ENCODE measurements around the gene SESTD1.
"Not testable (repeated sequence)": the region's sequence is repeated elsewhere in the genome, so short reads cannot be mapped to it uniquely, and the experiment has no call there.

The SESTD1 gene

GRCh38 chr2:179265082-179265510 lies 464 bp upstream of the SESTD1 start:
- no peak for DNase-seq

GRCh38 chr2:179263446-179264367 lies 925 bp downstream of the SESTD1 start:
- DNase-seq, result peak; percentile 16 to 24

GRCh38 chr2:179263015-179263414 lies 1.6 kb downstream of the SESTD1 start:
- no peak for DNase-seq

GRCh38 chr2:179262077-179262660 lies 2.5 kb downstream of the SESTD1 start:
- DNase-seq, result no peak

GRCh38 chr2:179261151-179261825 lies 3.3 kb downstream of the SESTD1 start:
- DNase-seq, result no peak

GRCh38 chr2:179260224-179260623 lies 4.4 kb downstream of the SESTD1 start:
- no peak for DNase-seq

GRCh38 chr2:179255129-179255528 lies 9.5 kb downstream of the SESTD1 start:
- DNase-seq, result no peak

- no peak for DNase-seq
These were observed 11.4 kb downstream of the SESTD1 start for GRCh38 chr2:179253226-179253625.

GRCh38 chr2:179252423-179252822 lies 12.2 kb downstream of the SESTD1 start:
- no peak for DNase-seq

GRCh38 chr2:179251870-179252269 lies 12.8 kb downstream of the SESTD1 start:
- no peak for DNase-seq

- DNase-seq, result no peak
These were observed 13.7 kb downstream of the SESTD1 start for GRCh38 chr2:179250848-179251504.

- peak in 1 of 2 donors; percentile 11 for DNase-seq
These were observed 14.5 kb downstream of the SESTD1 start for GRCh38 chr2:179250095-179250494.

- DNase-seq, result no peak
These were observed 16.6 kb downstream of the SESTD1 start for GRCh38 chr2:179248024-179248348.

- DNase-seq, result no peak
These were observed 17.2 kb downstream of the SESTD1 start for GRCh38 chr2:179247318-179248023.

GRCh38 chr2:179245843-179246242 lies 18.8 kb downstream of the SESTD1 start:
- DNase-seq, result not testable (repeated sequence)

- DNase-seq, result no peak
These were observed 21.6 kb downstream of the SESTD1 start for GRCh38 chr2:179243046-179243445.

GRCh38 chr2:179240481-179241451 lies 23.9 kb downstream of the SESTD1 start:
- no peak for DNase-seq

GRCh38 chr2:179239838-179240237 lies 24.8 kb downstream of the SESTD1 start:
- DNase-seq, result no peak

- peak in 1 of 2 donors; percentile 44 for DNase-seq
These were observed 25.4 kb downstream of the SESTD1 start for GRCh38 chr2:179239195-179239594.

GRCh38 chr2:179238027-179238426 lies 26.6 kb downstream of the SESTD1 start:
- no peak for DNase-seq

GRCh38 chr2:179237209-179237946 lies 27.3 kb downstream of the SESTD1 start:
- DNase-seq, result no peak

Measured in CD4-positive, alpha-beta T cell treated with Interleukin-4 for 1 hour (primary cell).